Right cardiac atrium (tissue), 5 donors: ENCODE results near the gene PPFIBP2. TPM values are rescaled to one million over a fixed set of nuclear protein-coding genes. Genes with fewer than 3 reads are reported as not detected.

ENCODE experiments used
- ATAC-seq, 2 donors: fragments of 200-7000 bp; cut with Tn5 transposase; one replicate each; pipeline versions ENCODE4 v1.8.0 to v1.9.1; 2020; ENCODE audit warnings: moderate library complexity in 2 of 2, mild to moderate bottlenecking in 1 of 2
- DNase-seq, 3 donors: peaks; one replicate each; pipeline ENCODE4 v3.0.0-alpha.2; 2020
- H3K27ac ChIP-seq: one replicate; pipeline ENCODE4 v1.5.1; 2013; ENCODE audit warnings: mild to moderate bottlenecking, low read length, control low read depth, moderate library complexity
- H3K27me3 ChIP-seq: one replicate; pipeline ENCODE4 v1.6.1; 2013; ENCODE audit not compliant: control insufficient read depth, insufficient read depth
- H3K4me1 ChIP-seq: one replicate; pipeline ENCODE4 v1.6.1; 2013; ENCODE audit warnings: low read length; ENCODE audit not compliant: control insufficient read depth, insufficient read depth
- H3K4me3 ChIP-seq: one replicate; pipeline ENCODE4 v1.5.1; 2013; ENCODE audit warnings: low read length, control low read depth
- H3K9me3 ChIP-seq: one replicate; pipeline ENCODE4 v1.6.1; 2013; ENCODE audit warnings: low read length; ENCODE audit not compliant: control insufficient read depth
- WGBS: extraction: QIAGEN DNeasy Blood & Tissue Kit; methylation state at CpG from one replicate; pipeline ENCODE4 v1.1.7; 2013; 5-methylcytosine and 5-hydroxymethylcytosine counted together
- intact Hi-C, 4 donors: fragments of 100-400 bp; cut with DNase I; formaldehyde crosslinking; loops; one replicate each; pipeline versions ENCODE4 v1.11.0 to v1.14.0; 2022 to 2023
- polyA plus RNA-seq: library from polyadenylated mRNA; stranded (reverse); fragments of 200-250 nt; gene quantifications from one replicate; pipeline ENCODE4 v1.2.3, GENCODE V29; 2013
- total RNA-seq, 4 donors: library from RNA; stranded (reverse); fragmentation: NEBNext Ultra II Directional; extraction: Animal tissue kit (Norgen Biotek cat#: 25700); gene quantifications; one replicate each; pipeline ENCODE4 v1.2.1, GENCODE V29; 2021
- donor health status: healthy with polysubstance abuse.
- donor health status: DM: no; HTN: yes; CAD: no.
- donor health status: DM: no; HTN: no; CAD: no.
- donor health status: DM: no; HTN: yes; CAD: no; lungs with severe emphysema.
- donor health status: DM: yes; HTN: yes; CAD: no.

PPFIBP2 gene
- total and polyA plus RNA-seq, 5 donors, result 13.7 to 45.3 (median 25.0) TPM

GRCh38 chr11:7538466-7539454 is 25.0 kb downstream of the PPFIBP2 start:
- intact Hi-C loops, result no loop called here
- Histone ChIP-seq H3K27me3 (no peaks in the 10 kb centered on the region), H3K27ac (no peak overlapping the region), H3K4me1 (peaks cover 1% of the 10 kb centered on the region), H3K4me3 (no peak overlapping the region), H3K9me3 (no peaks in the 10 kb centered on the region)
- DNase-seq (no peak), ATAC-seq (peak in 1 of 2 donors; percentile 6)
- 78% methylated on average over 12 of the region's 12 CpGs for WGBS

DNA sequence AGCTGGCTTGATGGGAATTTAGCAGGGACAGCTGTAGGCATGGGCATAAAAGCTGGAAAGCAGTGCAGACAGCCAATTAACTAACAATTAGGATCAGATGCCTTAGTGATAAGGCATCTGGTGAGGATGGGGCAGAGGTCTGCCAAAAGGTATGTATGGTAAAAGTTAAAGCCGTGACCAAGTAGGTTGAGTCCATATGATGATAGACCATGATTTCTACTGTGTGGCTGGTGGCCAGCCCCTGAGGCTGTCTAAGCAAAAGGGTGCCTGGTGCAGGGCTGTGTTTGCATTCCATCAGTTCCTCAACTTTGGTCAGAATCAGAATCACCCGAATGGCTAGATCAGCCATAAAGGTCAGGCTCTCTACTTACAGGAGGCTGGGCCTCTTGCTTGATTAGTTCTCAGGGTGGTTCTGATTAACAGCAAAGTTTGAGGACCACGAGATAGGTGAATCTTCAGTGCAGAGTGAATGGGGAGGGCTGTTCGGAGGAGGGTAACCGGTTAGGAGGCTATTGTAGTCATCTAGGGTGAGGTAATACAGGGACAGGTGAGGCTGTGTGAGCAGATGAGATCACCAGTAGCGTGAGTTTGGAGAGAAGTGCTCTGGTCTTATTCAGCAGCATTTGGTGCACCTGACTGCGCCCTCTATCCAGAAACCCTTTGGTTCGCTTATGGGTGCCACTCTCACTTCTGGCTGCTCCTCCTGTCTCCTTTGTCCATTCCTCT is 27.2 kb downstream of the PPFIBP2 start:
- 90% methylated on average over 8 of the region's 8 CpGs for WGBS
- no peak for ATAC-seq
- no peaks in the 10 kb centered on the region for H3K27me3 ChIP-seq
- H3K4me1 ChIP-seq, result no peaks in the 10 kb centered on the region
- intact Hi-C loops, result no loop called here
- no peak overlapping the region for H3K4me3 ChIP-seq
- H3K27ac ChIP-seq, result no peak overlapping the region
- no peak for DNase-seq
- no peaks in the 10 kb centered on the region for H3K9me3 ChIP-seq

DNA sequence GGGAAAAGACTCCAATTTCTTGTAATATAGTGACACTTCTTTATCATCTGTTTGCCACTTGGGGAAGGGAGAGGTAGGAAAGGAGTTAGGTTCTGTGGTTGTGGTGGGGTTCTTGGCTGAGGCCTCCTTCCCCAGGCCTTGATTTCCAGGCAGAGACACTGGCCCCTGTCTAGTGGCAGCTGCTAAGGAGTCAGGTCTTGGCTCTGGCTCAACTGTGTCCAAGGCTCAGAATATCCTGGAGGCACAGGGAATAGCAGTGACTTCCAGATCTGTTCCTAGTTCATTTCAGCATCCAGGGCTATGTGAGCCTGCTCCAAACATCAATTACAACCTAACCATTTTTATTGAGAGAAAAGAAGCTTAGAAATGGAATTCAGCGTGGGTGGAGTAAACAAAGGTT is 29.5 kb downstream of the PPFIBP2 start:
- intact Hi-C loops, result no loop called here
- DNase-seq (no peak), ATAC-seq (peak in 1 of 2 donors; percentile 54)
- Histone ChIP-seq H3K4me1 (no peaks in the 10 kb centered on the region), H3K27me3 (no peaks in the 10 kb centered on the region), H3K9me3 (no peaks in the 10 kb centered on the region), H3K4me3 (no peak overlapping the region), H3K27ac (no peak overlapping the region)
- WGBS, result 89% methylated on average over 1 of the region's 1 CpG

- Histone ChIP-seq H3K27ac (no peak overlapping the region), H3K27me3 (no peaks in the 10 kb centered on the region), H3K9me3 (no peaks in the 10 kb centered on the region), H3K4me1 (no peaks in the 10 kb centered on the region), H3K4me3 (no peak overlapping the region)
- intact Hi-C loops, result no loop called here
- ATAC-seq (no peak), DNase-seq (no peak)
- WGBS, result 90% methylated on average over 3 of the region's 3 CpGs
Observed at GRCh38 chr11:7544021-7544420, 30.2 kb downstream of the PPFIBP2 start.

- no peaks in the 10 kb centered on the region for H3K9me3 ChIP-seq
- intact Hi-C loops, result no loop called here
- H3K4me1 ChIP-seq, result no peaks in the 10 kb centered on the region
- H3K4me3 ChIP-seq, result no peak overlapping the region
- 88% methylated on average over 4 of the region's 4 CpGs for WGBS
- H3K27ac ChIP-seq, result no peak overlapping the region
- H3K27me3 ChIP-seq, result no peaks in the 10 kb centered on the region
- DNase-seq (no peak), ATAC-seq (no peak)
Observed at GRCh38 chr11:7545611-7546010, 31.8 kb downstream of the PPFIBP2 start.

DNA sequence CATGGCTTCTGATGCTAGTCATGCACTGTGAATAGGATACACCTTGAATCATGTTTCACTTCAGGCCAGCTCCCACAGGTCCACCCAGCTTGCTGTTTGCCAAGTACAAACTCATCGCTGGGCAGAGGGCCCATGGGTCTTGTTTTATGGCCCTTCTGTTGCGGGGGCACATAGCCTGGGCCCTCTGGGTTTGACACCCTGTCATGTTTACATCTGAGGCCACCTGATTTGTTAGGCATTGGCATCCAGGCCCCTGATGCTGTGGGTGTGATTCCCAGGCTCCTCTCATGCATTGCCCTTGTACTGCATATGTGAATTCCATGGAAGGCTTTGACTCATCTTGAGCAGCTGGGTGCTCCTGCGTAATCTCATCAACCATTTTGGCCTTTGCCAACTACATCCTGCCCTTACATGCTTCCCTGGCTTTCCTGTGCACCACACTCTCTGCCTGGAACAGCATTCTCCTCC is 32.6 kb downstream of the PPFIBP2 start:
- H3K27ac ChIP-seq, result no peak overlapping the region
- DNase-seq, result no peak
- no peaks in the 10 kb centered on the region for H3K9me3 ChIP-seq
- H3K4me3 ChIP-seq, result no peak overlapping the region
- ATAC-seq, result no peak
- no peaks in the 10 kb centered on the region for H3K4me1 ChIP-seq
- intact Hi-C loops, result no loop called here
- H3K27me3 ChIP-seq, result no peaks in the 10 kb centered on the region
- 95% methylated on average over 3 of the region's 3 CpGs for WGBS

DNA sequence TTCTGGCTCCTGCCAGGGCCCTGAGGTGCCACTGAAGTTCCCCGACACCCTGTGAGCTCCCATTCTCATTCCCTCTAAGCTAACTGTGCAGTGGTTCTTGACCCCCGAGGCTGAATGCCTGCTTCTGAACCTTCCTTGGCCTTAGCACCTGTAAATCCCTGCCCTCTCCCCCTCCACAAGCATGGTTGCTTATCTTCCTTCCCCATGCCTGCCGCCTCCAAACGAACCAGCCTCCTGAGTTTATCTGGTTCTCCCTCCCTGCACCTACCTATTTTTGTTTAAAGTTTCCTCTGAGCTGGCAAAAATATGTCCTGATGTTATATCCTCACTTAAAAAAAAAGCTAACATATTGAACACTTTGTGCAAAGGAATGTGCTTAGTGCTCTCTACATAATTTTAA is 33.9 kb downstream of the PPFIBP2 start:
- intact Hi-C loops, result no loop called here

DNA sequence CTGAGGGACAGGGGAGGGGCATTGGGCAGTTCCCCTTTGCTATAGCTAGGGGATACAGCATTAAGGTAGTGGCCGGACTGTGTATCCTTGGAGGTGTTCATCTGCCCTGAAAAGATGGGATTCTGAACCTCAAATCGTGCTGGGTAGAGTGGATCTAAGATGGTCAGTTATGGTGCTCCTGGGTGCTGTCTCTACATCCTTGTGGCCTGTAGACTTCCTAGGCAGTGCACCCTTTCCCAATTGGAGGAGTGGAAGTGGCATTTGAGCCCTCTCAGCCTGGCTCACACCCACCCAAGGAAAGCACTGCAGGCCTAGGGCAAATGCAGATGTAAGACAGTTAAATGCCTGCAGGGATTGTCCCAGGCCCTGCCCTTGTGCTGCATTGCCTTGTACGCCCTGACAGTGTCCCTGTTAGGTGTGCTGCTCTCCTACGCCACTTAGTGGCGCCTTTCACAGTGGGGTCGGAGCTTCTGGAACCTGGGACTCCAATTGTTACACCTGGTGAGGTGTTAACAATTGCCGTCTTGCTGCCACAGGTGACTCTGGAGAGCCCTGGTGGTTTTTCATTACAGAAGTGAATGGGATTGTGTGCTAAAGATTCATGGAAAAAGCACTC is 35.0 kb downstream of the PPFIBP2 start:
- H3K27me3 ChIP-seq, result no peaks in the 10 kb centered on the region
- H3K4me1 ChIP-seq, result no peaks in the 10 kb centered on the region
- WGBS, result 72% methylated on average over 7 of the region's 7 CpGs
- intact Hi-C loops, result no loop called here
- H3K4me3 ChIP-seq, result no peak overlapping the region
- H3K9me3 ChIP-seq, result no peaks in the 10 kb centered on the region
- DNase-seq (no peak), ATAC-seq (no peak)
- H3K27ac ChIP-seq, result no peak overlapping the region

More for the DNA sequence above, 33.9 kb downstream of the PPFIBP2 start:
- H3K4me1 ChIP-seq, result no peaks in the 10 kb centered on the region
- ATAC-seq, result no peak
- H3K9me3 ChIP-seq, result no peaks in the 10 kb centered on the region
- H3K27me3 ChIP-seq, result no peaks in the 10 kb centered on the region
- H3K4me3 ChIP-seq, result no peak overlapping the region
- H3K27ac ChIP-seq, result no peak overlapping the region
- no peak for DNase-seq
- WGBS, result 70% methylated on average over 4 of the region's 4 CpGs

DNA sequence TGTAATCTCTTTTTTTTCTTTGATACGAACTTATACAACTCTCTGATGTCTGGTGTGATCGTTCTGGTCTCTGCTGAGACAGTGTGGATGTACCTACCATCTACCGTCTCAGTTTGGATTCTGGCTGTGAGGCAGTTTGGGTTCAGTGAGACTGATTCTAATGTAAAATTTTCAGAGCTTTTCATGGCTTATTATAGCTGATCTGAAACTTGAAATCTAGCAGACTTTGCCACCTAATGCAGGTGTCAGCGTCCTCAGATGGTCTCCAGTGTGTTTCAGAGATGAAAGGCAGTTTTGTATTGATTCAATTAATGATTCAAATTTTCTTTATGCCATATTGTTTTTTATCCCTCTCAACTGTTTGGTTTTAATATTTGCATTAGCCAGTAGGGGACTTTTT is 35.9 kb downstream of the PPFIBP2 start:
- DNase-seq (no peak), ATAC-seq (no peak)
- H3K4me3 ChIP-seq, result no peak overlapping the region
- 88% methylated on average over 4 of the region's 4 CpGs for WGBS
- H3K4me1 ChIP-seq, result no peaks in the 10 kb centered on the region
- no peaks in the 10 kb centered on the region for H3K27me3 ChIP-seq
- no peaks in the 10 kb centered on the region for H3K9me3 ChIP-seq
- H3K27ac ChIP-seq, result no peak overlapping the region
- intact Hi-C loops, result no loop called here

- no peaks in the 10 kb centered on the region for H3K27me3 ChIP-seq
- DNase-seq (no peak), ATAC-seq (no peak)
- no peak overlapping the region for H3K27ac ChIP-seq
- H3K4me1 ChIP-seq, result no peaks in the 10 kb centered on the region
- intact Hi-C loops, result no loop called here
- H3K4me3 ChIP-seq, result no peak overlapping the region
- WGBS, result 85% methylated on average over 1 of the region's 1 CpG
- no peaks in the 10 kb centered on the region for H3K9me3 ChIP-seq
Observed at GRCh38 chr11:7551571-7551970, 37.8 kb downstream of the PPFIBP2 start.

- intact Hi-C loops, result no loop called here
- Histone ChIP-seq H3K27me3 (no peaks in the 10 kb centered on the region), H3K4me3 (no peak overlapping the region), H3K4me1 (no peaks in the 10 kb centered on the region), H3K9me3 (no peaks in the 10 kb centered on the region), H3K27ac (no peak overlapping the region)
- no peak for DNase-seq
- no peak for ATAC-seq
- 84% methylated on average over 4 of the region's 4 CpGs for WGBS
Observed at GRCh38 chr11:7552666-7553065, 38.9 kb downstream of the PPFIBP2 start.
